GM12874 (cell line): ENCODE data around the gene ROPN1B.

Experiments
- CTCF ChIP-seq: IDR thresholded peaks from 2 replicates; pipeline ENCODE4 v1.5.1; 2011; ENCODE audit warnings: low read depth, mild to moderate bottlenecking, control low read depth, low read length, moderate library complexity; ENCODE audit not compliant: insufficient read depth

ROPN1B gene

DNA sequence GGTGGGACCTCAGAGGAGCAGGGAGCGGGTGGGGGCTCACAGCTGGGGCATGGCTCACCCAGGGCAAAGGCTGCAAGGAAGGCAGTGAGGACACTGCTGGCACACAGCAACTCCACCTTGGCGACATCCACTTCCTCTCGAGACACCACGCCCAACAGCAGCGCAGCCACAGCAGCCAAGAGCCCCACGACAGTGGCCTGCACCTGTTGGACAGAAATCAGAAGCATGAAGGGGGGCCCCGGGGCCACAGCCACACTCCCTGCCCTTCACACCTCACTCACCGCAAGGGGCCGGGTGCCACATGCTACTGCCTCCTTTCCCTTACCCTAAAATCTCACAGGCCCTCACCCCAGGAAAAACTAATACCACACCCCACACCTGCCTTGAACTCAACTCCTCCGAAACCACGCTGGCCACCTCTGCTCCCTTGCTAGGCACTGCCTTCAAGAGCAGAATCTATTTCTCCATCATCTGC is 57.3 kb downstream of the ROPN1B start:
- no peak for TF ChIP-seq CTCF

DNA sequence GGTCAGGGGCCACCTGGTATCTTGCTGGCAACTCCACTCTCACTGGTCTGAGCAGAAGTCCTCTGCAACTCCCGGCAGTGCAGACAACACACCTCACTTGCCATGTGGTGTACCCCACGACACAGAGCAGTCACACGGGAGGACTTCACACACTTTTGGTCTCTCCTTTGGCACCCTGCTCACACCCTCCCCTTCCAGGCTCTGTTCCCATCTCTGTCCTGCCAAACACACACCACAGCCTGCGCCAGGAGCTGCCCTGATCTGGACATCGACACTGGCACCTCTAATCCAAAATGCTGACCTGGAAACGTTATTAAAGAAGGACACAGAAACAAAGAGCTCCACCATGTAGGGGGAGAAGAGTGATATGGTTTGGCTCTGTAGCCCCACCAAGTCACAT is 57.8 kb downstream of the ROPN1B start:
- no peak for TF ChIP-seq CTCF

GRCh38 chr3:126028096-126028495 is 59.1 kb downstream of the ROPN1B start:
- no peak for TF ChIP-seq CTCF

DNA sequence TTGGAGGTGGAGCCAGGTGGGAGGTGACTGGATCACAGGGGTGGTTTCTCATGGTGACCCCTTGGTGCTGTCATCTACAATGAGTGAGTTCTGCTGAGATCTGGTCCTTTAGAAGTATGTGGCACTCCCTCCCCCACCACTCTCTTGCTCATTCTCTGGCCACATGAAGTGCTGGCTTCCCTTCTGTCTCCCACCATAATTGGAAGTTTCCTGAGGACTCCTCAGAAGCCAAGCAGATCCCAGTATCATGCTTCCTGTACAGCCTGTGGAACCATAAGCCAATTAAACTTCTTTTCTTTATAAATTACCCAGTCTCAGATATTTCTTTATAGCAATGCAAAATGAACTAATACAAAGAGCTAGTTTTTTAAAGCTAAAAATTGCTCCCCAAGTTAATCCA is 60.3 kb downstream of the ROPN1B start:
- TF ChIP-seq CTCF, result no peak

DNA sequence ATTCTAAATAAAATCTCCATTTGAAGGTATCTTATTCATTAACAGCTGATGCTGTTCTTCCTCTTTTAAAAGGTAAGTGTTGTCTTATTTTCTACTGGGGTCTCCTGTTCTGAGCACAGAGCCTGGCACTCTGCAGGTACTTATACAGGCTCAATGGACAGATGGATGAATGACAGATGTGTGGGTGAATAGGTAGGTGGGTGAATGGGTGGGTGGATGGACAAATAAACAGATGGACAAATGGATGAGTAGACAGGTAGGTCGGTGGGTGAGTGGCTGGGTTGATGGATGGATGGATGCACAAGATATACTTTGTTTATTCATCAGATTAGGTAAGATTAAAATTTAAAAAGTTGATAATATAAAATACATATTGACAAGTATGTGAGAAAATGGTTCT is 61.5 kb downstream of the ROPN1B start:
- no peak for TF ChIP-seq CTCF

DNA sequence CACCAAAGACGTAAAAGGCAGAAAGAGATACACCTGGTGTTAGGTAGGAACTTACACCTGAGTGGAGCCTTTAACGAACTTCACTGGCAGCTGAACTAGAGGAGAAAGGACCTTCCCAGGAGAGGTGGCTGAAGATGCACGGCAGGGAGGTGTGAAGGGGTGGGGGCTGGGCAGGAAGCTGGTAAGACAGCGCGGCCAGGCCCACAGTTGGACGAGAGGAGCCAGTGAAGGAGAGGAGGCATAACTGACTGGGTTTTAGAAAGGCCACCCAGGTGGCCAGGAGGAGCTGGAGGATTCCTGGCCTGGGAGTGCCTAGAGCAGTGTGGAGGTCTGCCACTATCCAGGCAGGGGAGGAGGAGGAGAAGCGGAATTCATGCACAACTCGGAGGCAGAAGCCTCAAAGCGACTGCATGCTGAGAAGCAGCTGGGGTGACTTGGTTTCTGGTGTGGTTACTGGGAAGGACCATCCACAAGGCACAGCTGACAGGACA is 63.0 kb downstream of the ROPN1B start:
- TF ChIP-seq CTCF, result no peak
